Upper lobe of left lung (tissue), 4 donors: ENCODE results near the gene CLEC4F.

Experiments
- CTCF ChIP-seq, 6 experiments: fragments of 450-650 bp in 4 of 6; fragments of 200-600 bp in 2 of 6; sonication (generic) in 2 of 6; IDR thresholded peaks; one replicate each; pipeline ENCODE4 v1.5.1; 2016 to 2019; ENCODE audit warnings: antibody characterized with exemption in 6 of 6
- POLR2A ChIP-seq, 4 donors: fragments of 450-650 bp; IDR thresholded peaks; one replicate each; pipeline ENCODE4 v1.5.1; 2016 to 2017; ENCODE audit warnings: antibody characterized with exemption in 4 of 4, mild to moderate bottlenecking in 2 of 4
- POLR2AphosphoS5 ChIP-seq, 2 donors: sonication (generic); formaldehyde crosslinking; IDR thresholded peaks; one replicate each; pipeline ENCODE4 v1.5.1; 2017; ENCODE audit warnings: antibody characterized with exemption in 2 of 2

GRCh38 chr2:70868970-70869369 is 48.6 kb upstream of the CLEC4F start:
- TF ChIP-seq CTCF (IDR thresholded peaks at IDR 0.05) (no peak), POLR2AphosphoS5 (IDR thresholded peaks at IDR 0.05) (no peak), POLR2A (IDR thresholded peaks at IDR 0.05) (no peak)
